HG02798 (cell line): ENCODE measurements around the gene STK32B.
"Not testable (repeated sequence)": the region's sequence is repeated elsewhere in the genome, so short reads cannot be mapped to it uniquely, and the experiment has no call there.

Source experiments
- ATAC-seq: cut with Tn5 transposase; IDR thresholded peaks from one replicate; pipeline ENCODE4 v1.9.1; 2021; ENCODE audit warnings: mild to moderate bottlenecking; ENCODE audit not compliant: unreplicated experiment, poor library complexity

The STK32B gene

DNA sequence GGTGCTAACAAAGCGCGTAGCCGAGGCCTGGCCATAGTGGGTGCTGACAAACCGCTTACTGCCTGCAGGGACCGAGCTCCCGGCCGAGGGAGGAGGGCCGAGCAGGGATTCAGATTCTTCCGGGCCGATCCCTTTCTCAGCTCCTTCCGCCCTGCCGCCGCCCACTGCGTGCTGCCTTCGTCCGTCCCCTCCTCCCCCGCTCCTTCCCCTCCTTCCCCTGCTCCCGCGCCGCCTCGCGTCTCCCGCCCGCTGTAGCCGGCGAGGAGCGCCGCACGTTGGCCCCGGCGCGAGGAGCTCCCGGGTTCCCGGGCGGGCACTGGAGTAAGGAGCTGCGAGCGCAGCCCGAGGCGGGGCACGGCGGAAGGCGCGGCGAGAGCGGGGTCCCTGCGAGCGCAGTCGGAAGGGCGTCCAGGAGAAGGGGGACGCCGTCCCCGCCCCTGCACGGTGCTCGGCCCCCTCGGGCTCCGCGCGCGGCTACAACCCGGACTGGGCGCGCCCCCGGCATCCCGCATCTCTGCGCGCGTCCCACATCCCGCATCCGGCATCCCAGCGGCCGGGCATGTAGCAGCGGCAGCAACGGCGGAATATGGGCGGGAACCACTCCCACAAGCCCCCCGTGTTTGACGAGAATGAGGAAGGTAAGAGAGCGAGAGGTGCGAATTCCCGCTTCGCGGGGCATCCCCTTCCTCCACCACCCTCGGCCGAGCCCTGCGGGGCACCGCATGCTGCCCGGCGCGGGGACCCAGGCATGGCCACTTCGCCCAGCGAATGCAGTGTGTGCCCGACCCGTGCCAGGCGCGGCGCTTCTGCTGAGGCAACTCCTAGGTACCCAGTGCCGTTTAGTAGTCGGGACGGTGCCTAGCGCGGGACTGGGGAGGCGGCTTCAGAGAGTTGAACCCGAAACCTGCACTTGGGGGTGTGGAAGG is at the start of gene STK32B:
Gene STK32B (plus strand): TSS at position 203 of the 926 bp plus-strand sequence.
- ATAC-seq = no peak

DNA sequence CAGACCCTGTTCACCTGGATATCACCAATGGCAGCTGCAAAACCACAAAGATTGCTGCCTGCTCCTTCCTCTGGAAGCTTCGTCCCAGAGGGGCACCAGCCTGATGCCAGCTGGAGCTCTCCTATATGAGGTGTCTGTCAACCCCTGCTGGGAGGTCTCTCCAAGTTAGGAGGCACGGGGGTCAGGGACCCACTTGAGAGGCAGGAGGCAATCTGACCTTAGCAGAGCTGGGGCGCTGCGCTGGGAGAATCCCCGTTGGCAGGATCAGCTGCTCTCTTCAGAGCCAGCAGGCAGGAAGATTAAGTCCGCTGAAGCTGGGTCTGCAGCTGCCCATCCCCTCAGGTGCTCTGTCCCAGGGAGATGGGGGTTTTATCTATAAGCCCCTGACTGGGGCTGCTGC is 49.6 kb upstream of the STK32B start:
- not testable (repeated sequence) for ATAC-seq

DNA sequence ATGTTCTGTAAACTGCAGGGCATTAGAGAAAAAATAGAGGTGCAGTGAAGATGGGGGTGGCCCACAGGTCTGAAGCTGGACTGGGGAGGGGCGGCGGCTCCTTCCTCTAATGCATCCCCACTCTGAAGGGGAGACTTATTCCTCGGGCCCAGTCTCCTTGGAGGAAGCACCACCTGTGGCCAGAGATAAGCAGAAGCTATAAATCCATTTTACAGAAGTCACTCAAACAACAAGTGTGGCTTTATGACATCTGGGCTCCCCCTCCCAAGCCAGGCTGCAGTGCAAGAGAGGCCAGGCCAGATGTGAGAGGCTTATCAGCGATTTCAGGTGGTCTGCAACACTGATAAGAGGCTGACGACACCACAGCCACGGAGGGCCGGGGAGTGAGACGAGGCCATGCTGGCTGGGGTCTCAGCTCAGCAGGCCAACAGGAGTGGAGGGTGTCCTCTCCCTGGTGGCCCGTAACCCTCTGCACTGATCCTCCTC is 47.9 kb upstream of the STK32B start:
- ATAC-seq = no peak

DNA sequence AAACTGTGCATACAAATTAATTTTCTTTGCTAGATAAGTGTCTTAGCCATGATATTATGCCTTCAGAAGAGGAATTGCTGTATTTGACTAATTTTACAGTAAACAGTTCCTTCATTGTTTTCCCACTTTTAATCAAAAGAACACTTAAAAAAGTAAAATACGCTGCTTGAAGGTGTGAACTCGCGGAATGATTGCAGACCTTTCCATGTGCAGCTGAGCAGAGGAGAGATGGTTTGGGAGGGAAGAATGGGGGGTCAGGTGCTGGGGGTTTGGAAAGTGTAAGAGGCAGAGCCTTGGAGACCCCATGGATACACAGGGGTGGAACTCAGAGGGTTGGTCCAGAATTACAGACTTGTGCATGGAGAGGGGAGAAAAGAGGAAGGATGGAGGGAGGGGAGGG is 47.4 kb upstream of the STK32B start:
- no peak for ATAC-seq

DNA sequence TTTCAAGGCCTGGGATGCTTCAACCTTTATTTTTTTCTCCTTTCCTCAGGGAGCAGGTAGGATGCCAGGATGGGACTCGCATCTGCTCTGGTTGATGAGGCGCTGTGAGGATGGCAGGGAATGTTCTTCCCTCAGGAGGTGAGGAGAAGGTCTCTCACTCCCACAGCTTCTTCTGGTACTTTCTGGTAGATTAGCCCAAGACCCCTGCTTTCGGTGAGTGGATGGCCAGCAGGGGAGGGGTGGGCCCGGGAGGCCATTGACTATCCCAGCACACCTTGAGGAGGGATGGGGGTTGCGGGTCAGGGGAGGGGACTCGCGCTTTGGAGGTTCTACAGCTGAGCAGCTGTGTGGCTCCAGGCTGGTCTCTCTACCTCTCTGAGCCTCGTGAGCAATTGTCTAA is 46.8 kb upstream of the STK32B start:
- ATAC-seq = no peak

DNA sequence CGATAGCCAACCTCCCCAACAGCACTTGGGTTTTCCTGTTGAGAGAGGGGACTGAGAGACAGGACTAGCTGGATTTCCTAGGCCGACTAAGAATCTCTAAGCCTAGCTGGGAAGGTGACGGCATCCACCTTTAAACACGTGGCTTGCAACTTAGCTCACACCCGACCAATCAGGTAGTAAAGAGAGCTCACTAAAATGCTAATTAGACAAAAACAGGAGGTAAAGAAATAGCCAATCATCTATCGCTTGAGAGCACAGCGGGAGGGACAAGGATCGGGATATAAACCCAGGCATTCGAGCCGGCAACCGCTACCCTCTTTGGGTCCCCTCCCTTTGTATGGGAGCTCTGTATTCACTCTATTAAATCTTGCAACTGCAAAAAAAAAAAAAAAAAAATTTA is 44.3 kb upstream of the STK32B start:
- not testable (repeated sequence) for ATAC-seq

DNA sequence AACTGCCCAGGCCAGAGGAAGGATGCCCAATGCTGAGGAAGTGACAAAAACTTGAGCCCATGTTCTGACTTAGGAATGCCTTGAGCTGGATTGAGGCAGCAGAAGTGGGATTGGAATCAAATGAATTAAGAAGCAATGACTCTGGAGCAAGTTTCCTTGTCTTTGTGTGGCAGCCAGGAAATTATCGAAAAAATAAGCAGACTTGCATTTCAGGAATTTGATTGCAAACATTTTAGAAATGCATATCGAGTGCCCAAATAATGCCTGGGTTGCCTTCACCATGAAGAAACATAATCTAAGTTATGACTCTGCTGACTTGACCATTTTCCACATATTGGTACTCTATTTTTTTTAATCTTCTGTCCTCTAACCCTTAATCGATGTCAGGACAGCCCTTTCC is 41.5 kb upstream of the STK32B start:
- ATAC-seq = no peak

DNA sequence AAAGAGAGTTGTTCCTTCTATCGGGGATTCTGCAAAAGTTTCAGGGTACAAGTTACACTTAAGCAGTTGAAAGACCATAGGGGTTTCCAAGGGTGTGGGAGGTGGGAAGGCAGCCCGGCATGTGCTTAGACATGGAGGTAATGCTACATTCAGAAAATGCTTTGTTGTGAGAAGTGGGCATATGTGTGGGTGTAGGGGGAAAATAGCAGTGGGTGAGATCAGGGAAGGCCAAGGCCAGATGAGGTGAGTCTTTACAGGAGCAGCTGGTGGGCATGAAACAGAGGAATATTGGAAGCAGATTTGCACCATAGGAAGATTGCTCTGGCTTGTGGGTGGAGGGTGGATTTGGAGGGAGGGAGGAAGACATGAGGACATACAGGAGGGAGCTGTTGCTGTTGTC is 40.3 kb upstream of the STK32B start:
- ATAC-seq = no peak

DNA sequence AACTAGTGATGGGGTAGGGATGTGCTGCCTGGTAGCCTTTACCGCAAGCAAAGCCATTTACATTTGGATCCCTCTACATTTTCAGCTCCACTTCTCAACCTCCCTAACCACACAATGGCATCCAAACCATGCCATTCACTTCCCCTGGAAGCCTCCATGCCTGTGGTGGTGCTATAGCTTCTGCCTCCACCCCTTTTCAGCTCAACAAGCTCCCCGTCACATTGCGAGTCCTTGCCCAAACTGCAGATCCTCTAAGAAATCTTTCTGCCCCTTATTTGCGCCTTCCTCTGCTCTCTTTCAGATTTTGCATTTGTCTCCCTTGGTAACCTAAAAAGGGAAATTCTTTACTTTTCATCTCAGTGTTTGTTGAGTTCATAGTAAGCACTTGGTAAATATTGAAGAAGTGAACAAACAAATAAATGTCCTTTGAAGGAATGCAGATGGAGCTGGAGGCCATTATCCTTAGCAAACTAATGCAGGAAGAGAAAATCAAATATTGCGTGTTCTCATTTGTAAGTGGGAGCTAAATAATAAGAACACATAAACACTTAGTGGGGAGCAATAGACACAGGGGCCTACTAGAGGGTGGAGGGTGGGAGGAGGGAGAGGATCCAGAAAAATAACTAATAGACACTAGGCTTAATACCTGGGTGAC is 38.9 kb upstream of the STK32B start:
- no peak for ATAC-seq

DNA sequence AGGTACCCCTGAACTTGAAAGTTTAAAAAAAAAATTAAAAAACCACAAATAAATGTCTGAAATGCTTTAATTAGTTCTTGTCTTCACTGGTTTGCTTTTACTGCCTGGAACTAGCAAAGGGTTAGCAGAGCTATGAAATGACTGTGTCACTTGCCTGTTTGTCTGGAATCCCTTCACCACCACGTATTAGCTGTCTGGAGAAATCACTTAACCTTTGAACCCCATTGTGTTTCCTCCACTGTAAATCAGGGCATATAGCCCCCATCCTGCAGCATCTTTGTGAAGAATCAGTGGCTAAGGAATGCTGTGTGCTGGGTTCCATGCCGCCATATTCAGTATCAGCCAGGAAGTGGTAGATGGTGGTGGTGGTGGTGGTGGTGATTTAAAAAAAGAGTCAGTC is 38.3 kb upstream of the STK32B start:
- no peak for ATAC-seq

DNA sequence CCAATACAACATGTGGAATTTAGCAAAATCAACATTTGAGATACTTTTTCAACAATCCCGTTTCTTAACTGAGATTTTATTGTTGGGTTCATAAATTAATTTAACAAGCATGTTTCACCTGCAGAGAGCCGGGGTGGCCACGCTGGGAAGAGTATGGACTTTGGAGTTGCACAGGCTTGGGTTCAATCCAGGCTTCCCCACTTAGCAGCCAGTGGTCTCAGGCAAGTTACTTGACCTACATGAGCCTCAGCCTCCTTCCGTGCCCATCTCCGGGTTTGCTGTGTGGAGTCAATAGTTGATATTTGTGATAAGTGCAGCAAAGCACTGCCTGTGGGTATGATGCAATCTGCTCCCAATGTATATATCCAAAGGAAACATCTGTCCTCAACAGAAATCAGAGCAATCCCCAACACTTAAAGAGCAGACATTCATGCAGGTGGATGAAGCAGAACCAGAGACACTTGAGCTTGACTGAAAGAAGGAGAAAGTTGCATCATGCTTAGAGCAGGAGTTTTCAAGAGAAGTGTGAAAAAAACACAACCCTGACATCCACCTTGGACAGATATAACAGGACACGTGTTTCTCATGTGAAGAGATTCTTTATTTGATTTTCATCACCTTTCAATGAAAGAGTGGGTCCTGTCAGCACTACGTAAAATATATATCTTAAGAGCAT is 37.1 kb upstream of the STK32B start:
- no peak for ATAC-seq

DNA sequence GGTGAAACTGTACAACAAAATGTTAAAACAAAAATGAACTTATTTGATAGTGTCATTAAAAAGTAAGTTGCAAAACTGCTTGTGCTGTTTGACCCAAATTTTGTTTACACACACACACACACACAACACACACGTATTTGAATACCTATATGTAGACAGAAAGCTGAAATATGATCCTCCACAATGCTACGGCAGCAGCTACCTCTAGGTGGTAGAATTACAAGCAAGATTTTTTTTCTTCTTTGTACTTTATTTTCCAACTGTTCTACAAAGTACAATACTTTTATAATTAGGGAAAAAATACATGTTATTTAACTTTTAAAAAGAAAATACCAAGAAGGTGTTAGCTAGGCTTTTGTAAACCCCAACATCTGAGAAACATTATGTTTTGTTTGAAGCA is 33.2 kb upstream of the STK32B start:
- ATAC-seq = no peak

DNA sequence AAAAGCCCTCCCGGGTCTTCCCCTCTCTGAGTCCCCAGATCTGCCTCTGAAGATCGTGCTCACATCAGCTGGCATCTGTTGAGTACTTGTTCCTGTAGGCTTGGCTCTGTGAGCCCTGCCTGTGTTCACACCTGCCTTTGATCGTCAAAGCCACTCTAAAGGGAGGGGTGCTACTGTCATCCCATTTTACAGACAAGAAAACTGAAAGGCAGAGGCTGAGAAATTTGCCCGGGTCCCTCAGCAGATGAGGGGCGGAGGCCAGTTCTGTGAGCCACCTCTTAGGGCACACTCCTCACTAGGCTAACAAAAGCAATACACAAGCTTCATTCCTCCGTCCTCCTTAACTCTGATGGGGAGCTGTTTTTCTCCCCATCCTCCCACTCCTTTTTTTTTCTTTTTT is 32.7 kb upstream of the STK32B start:
- ATAC-seq = no peak

DNA sequence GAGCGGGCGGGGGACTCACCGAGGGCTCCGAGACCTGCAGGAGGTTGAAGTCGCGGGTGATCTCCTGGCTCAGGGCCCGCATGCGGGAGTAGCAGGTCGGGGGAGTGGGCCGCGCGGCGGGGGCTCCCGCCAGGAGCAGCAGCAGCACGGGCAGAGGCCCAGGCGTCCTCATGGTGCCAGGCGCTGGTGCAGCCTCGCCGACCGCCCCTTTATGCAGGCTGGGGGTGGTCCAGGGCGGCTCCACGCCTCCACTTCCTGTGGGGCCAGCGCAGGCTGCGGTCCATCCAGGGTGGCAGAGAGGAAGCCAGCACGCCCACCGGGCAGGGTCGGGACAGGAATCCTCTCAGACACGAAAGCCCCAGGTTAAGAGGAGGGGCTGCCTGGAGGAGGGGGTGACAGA is 32.0 kb upstream of the STK32B start, which contains the start of gene CYTL1:
Gene CYTL1 (minus strand): TSS at position 185 of the 400 bp plus-strand sequence. CDS start 13 bp downstream, at position 172.
- no peak for ATAC-seq

DNA sequence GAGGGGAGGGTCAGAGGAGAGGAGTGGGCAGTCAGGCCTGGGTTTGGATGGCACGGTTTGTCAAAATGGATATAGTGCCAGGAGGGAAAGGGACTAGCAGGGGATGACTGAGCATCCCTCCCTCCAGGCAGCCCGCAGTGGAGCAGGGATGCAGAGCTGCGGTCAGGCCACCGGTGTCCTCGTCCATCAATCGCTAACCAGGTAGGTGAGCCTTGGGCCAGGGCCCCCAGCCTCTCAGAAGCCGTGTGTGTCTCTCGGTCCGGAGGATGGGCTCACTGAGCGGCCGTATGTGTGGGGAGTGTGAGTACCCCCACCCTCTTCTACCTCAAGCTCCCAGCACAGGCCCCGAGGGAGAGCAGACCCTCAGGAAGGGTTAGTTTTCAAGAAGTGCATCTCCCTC is 31.5 kb upstream of the STK32B start:
- no peak for ATAC-seq

DNA sequence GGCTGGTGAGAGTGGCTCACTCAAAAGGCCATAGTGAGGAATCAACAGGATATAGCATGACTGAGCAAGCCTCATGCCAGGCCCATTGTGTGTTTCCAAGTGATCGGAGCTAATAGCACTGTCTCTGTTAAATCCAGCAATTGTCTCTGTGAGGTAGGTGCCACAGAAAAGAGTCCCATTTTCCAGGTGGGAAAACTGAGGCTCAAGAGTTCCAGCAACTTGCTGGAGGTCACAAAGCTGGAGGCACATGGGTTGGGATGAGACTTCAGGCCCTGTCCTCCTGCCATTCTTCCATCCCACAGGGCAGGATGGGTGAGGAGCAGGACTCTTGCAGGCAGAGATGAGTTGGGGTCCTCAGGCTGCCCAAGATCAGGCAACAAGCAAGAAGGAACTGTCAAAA is 30.9 kb upstream of the STK32B start:
- no peak for ATAC-seq

DNA sequence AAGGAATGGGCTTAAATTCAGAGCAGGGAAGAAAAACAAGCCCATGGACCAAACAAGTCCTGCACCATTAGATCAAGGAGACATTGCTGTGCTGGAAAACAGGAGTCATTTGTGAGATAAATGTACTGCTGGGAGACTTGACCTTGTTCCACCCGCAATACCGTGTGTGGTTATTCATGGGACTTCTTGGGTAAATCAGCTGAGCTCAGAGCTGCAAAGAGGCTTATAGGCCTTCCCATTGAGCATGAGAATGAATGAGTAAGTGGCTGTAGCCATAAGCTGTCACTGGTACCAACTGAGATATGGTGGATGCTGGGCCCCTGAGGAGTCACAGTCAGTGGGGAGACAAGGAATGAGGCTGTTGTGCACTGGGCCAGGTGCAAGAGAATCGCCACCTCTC is 29.7 kb upstream of the STK32B start:
- ATAC-seq = no peak

DNA sequence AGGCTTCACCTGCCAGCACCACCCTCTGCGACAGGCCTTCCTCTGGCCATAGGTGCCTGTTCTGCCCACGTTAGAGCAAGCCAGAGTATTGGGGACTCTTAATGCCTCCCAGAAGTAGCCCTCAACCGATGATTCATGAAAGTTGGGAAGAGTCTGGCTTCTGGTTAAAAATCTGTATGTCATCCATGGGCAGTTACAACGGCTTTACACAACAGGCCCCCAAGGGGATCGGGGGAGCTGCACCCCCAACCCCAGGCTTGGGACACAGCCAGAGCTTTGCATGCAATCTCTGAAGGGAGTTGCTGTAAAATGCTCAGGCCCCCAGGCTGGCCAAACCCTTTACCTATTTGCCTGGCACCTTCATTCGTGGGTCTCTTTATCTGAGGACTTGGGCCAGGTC is 26.6 kb upstream of the STK32B start:
- ATAC-seq = no peak

DNA sequence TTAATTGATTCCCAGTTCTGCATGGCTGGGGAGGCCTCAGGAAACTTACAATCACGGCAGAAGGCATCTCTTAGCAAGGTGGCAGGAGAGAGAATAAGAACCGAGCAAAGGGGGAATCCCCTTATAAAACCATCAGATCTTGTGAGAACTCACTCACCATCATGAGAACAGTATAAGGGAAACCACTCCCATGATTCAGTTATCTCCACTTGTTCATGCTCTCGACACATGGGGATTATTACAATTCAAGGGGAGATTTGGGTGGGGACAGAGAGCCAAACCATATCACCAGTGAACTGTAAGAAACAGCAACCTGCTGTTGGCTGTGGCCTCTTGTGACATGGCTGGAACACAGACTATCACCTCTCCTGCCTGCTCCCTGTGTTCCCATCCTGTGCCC is 24.9 kb upstream of the STK32B start:
- ATAC-seq = no peak

DNA sequence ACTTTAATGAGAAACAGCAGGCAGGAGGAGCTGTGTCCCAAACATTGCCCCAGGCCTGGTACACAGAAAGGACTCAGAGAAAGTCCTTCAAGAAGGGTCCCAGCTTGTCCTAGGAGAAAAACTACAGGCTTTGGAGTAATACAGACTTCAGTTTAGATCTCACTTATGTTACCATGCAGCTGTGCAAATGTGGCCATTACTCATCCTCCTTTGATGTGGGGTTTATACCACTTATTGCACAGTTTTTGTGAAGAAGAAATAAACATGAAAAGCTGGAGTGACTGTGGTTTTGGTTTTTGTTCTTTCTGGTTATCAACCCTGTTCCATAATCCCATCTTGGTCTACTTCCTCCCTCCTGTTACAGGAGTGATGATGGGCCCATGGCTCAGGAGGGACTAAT is 23.9 kb upstream of the STK32B start:
- no peak for ATAC-seq

DNA sequence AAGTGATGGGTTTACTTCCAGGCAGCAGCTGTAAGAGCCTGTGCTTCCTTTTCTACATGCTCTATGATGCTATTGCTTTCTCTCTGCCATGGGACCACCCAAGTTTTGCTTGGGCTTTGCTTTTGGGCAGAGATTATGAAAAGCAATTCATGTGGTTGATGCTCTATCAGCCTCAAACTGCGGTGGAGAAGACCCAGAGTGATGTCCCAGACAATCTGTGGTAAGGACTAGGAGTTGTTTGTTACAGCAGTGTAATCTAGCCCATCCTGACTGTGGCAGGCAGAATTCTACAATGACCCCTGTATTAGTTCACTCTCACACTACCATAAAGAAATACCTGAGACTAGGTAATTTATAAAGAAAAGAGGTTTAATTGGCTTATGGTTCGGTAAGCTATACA is 22.8 kb upstream of the STK32B start:
- ATAC-seq = no peak
